Parathyroid adenoma (tissue), 2 donors: ENCODE data around the gene FAM131A.

Experiments
- H2AFZ ChIP-seq: fragments of 300-600 bp; sonication (generic); one replicate; pipeline ENCODE4 v1.7.0; 2017; ENCODE audit warnings: antibody characterized with exemption, mild to moderate bottlenecking
- H3K27ac ChIP-seq: fragments of 300-600 bp; sonication (generic); one replicate; pipeline ENCODE4 v1.7.0; 2017
- H3K27me3 ChIP-seq: fragments of 300-600 bp; sonication (generic); one replicate; pipeline ENCODE4 v1.7.0; 2017; ENCODE audit warnings: low read length; ENCODE audit not compliant: control insufficient read depth, insufficient read depth
- H3K36me3 ChIP-seq: fragments of 300-600 bp; sonication (generic); one replicate; pipeline ENCODE4 v1.7.0; 2017; ENCODE audit warnings: low read length; ENCODE audit not compliant: control insufficient read depth, insufficient read depth
- H3K4me1 ChIP-seq: fragments of 300-600 bp; sonication (generic); one replicate; pipeline ENCODE4 v1.7.0; 2017; ENCODE audit warnings: control low read depth
- H3K4me2 ChIP-seq: fragments of 300-600 bp; sonication (generic); one replicate; pipeline ENCODE4 v1.7.0; 2017; ENCODE audit warnings: low read length
- H3K4me3 ChIP-seq: fragments of 300-600 bp; sonication (generic); one replicate; pipeline ENCODE4 v1.7.0; 2017; ENCODE audit warnings: low read depth, low read length
- H3K79me2 ChIP-seq: fragments of 300-600 bp; sonication (generic); one replicate; pipeline ENCODE4 v1.7.0; 2017; ENCODE audit warnings: control low read depth
- H3K9ac ChIP-seq: fragments of 300-600 bp; sonication (generic); one replicate; pipeline ENCODE4 v1.7.0; 2017; ENCODE audit warnings: mild to moderate bottlenecking
- H3K9me3 ChIP-seq: fragments of 300-600 bp; sonication (generic); one replicate; pipeline ENCODE4 v1.7.0; 2017; ENCODE audit warnings: low read length; ENCODE audit not compliant: control insufficient read depth
- CTCF ChIP-seq: fragments of 300-600 bp; sonication (generic); IDR thresholded peaks from one replicate; pipeline ENCODE4 v1.7.0; 2017; ENCODE audit warnings: antibody characterized with exemption, mild to moderate bottlenecking
- donor health status: primary hyperparathyroidism.

The FAM131A gene

GRCh38 chr3:184337399-184337714 lies at the start of gene FAM131A:
Gene FAM131A (plus strand): TSS chr3:184337600. CDS start chr3:184337631, 31 bp downstream.
- TF ChIP-seq CTCF, result no peak
- H3K4me2 ChIP-seq, result peak within 1 kb of the TSS; percentile 92
- H3K9ac ChIP-seq, result no peak within 1 kb of the TSS

GRCh38 chr3:184289426-184289938 lies 47.9 kb upstream of the FAM131A start:
- peaks cover 2% of the 10 kb centered on the region for H3K4me1 ChIP-seq
- no peak overlapping the region for H3K27ac ChIP-seq
- H3K4me2 ChIP-seq, result no peak overlapping the region
- no peak overlapping the region for H3K4me3 ChIP-seq
- H3K79me2 ChIP-seq, result no peaks in the 10 kb centered on the region
- H3K36me3 ChIP-seq, result no peaks in the 10 kb centered on the region
- H3K27me3 ChIP-seq, result no peaks in the 10 kb centered on the region
- H3K9ac ChIP-seq, result no peak overlapping the region
- no peak overlapping the region for H2AFZ ChIP-seq
- peak; percentile 69 for TF ChIP-seq CTCF
- no peaks in the 10 kb centered on the region for H3K9me3 ChIP-seq

More at GRCh38 chr3:184337399-184337714, at the start of gene FAM131A:
- no peaks in the 10 kb centered on the region for H3K36me3 ChIP-seq
- no peaks in the 10 kb centered on the region for H3K27me3 ChIP-seq
- peak within 1 kb of the TSS; percentile 67 for H3K4me3 ChIP-seq
- H2AFZ ChIP-seq, result peak within 1 kb of the TSS; percentile 75
- peaks cover 37% of the 10 kb centered on the region for H3K4me1 ChIP-seq
- H3K9me3 ChIP-seq, result no peaks in the 10 kb centered on the region
- peaks cover 22% of the 10 kb centered on the region for H3K79me2 ChIP-seq
- peak within 1 kb of the TSS; percentile 92 for H3K27ac ChIP-seq

GRCh38 chr3:184290331-184290730 lies 47.1 kb upstream of the FAM131A start:
- Histone ChIP-seq H3K9ac (no peak overlapping the region), H3K4me1 (no peaks in the 10 kb centered on the region), H3K4me2 (no peak overlapping the region), H3K27me3 (no peaks in the 10 kb centered on the region), H3K79me2 (no peaks in the 10 kb centered on the region), H3K36me3 (no peaks in the 10 kb centered on the region), H3K27ac (no peak overlapping the region), H2AFZ (no peak overlapping the region), H3K4me3 (no peak overlapping the region), H3K9me3 (no peaks in the 10 kb centered on the region)
- TF ChIP-seq CTCF, result no peak

- no peaks in the 10 kb centered on the region for H3K36me3 ChIP-seq
- H3K9me3 ChIP-seq, result no peaks in the 10 kb centered on the region
- H3K4me2 ChIP-seq, result no peak overlapping the region
- no peaks in the 10 kb centered on the region for H3K27me3 ChIP-seq
- H2AFZ ChIP-seq, result no peak overlapping the region
- no peak overlapping the region for H3K4me3 ChIP-seq
- H3K27ac ChIP-seq, result no peak overlapping the region
- no peaks in the 10 kb centered on the region for H3K79me2 ChIP-seq
- TF ChIP-seq CTCF, result no peak
- H3K9ac ChIP-seq, result no peak overlapping the region
- no peaks in the 10 kb centered on the region for H3K4me1 ChIP-seq
These were observed 46.2 kb upstream of the FAM131A start for GRCh38 chr3:184291044-184291737.
